Measurements from ENCODE around the gene PLEKHA6.

GRCh38 chr1:204335533-204335932 lies 24.2 kb downstream of the PLEKHA6 start:
- no peak for TF ChIP-seq CTCF (IDR thresholded peaks at IDR 0.05; ENCODE audit: insufficient read depth, low read length)
- TF ChIP-seq REST (IDR thresholded peaks at IDR 0.05; ENCODE audit: insufficient replicate concordance, low read depth), result no peak
- TF ChIP-seq POLR2AphosphoS5 (IDR thresholded peaks at IDR 0.05; ENCODE audit: low read depth), result no peak
